ENCODE results near the gene LYG1. TPM values are rescaled to one million over a fixed set of nuclear protein-coding genes. Genes with fewer than 3 reads are reported as not detected.
"Not testable (repeated sequence)": the region's sequence is repeated elsewhere in the genome, so short reads cannot be mapped to it uniquely, and the experiment has no call there.

Gene LYG1
- total RNA-seq (2014; rRNA removed; shearing (Covaris generic)), result not detected in 2 replicates

DNA sequence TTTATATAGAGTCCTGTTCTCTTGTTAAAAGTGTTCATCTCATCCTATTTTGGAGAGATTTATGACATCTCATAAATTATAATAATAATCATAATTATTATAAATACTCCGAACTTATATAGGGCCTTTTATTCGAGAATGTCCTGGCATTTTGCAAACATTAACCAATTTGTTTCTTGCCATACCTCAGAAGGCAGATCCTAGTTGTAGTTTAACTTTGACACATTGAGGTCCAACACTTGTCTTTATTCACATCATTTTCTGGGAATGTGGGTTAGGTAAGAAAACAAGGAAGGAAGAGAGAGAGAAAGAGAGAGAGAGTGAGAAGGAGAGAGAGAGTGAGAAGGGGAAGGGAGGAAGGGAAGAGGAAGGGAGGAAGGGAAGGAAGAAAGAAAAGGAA, at the start of gene LYG1:
TSS of gene LYG1 (minus strand) at position 101 of the 400 bp plus-strand sequence. CDS start 5,527 bp downstream, outside the sequence.
- not testable (repeated sequence) for DNase-seq (ENCODE audit: low spot score)

DNA sequence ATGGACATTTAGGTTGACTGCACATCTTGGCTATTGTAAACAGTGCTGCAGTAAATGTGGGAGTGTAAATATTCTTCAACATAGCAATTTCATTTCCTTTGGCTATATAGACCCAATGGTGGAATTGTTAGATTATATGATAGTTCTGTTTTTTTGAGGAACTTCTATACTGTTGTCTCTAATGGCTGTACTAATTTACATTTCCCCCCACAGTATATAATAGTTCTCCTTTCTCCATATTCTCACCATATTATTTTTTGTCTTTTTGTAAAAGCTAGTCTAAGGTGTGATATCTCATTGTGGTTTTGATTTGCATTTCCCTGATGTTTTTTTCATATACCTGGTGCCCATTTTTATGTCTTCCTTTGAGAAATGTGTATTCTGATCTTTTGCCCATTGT, 49.2 kb upstream of the LYG1 start:
- DNase-seq (ENCODE audit: low spot score), result no peak

DNA sequence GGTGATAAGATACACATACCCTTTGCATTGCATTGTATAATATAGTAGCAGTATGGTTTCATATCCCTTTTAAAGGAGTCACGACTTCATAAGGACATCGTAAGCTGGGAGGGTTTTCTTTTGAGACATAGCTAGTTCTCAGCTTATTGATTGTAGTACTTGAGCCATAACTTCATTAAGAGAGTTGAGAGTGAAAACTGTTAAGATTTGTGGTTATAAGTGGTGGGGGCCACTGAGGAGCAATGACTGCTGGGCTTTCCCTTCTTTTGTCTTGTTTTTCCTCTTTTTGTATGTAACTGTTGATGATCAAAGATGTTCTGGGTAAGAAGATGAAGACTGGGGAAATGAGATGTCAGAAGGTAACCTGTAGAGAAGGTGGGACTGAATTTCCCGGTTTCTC, 47.2 kb upstream of the LYG1 start:
- no peak for DNase-seq (ENCODE audit: low spot score)

DNA sequence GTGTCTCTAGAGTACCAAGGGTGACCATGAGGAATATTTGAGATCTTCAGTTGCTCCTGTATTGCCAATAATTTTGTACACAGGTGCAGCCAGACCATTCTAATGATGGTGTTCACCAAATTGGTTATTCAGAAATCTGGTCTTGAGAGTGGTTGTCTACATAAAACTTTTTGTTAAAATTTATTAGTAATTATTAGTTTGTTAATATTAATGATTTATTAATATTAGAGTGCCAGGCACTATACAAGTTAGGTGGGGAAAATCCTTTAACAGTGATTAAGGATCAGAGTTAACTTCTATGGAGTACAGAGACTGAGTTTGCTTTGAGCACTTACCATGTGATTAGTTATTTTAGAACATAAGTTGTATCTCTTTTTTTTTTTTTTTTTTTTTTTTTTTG, 45.2 kb upstream of the LYG1 start:
- DNase-seq (ENCODE audit: low spot score), result no peak

DNA sequence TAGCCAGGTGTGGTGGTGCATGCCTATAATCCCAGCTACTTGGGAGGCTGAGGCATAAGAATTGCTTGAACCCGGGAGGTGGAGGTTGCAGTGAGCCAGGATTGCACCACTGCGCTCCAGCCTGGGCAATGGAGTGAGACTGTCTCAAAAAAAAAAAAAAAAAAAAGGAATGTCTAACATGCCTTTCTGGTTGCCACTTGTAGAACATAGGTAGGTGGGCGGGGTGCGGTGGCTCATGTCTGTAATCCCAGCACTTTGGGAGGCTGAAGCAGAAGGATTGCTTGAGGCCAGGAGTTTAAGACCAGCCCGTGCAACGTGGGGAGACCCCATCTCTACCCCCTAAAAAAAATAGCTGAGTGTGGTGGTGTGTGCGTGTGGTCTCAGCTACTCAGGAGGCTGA, 44.4 kb upstream of the LYG1 start:
- DNase-seq (ENCODE audit: low spot score), result not testable (repeated sequence)

DNA sequence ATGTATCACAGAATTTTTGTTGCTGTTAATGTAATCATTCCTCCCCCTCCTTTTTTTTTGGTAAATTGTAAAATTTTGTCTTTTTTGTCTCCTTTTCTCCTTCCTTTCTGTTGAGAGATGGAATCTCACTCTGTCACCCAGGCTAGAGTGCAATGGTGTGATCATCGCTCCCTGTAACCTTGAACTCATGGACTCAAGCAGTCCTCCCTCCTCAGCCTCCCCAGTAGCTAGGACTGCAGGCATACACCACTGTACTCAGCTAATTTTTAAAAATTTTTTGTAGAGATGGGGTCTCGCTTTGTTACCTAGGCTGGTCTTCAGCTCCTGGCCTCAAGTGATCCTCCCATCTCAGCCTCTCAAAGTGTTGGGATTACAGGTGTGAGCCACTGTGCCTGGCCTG, 41.5 kb upstream of the LYG1 start:
- no peak for DNase-seq (ENCODE audit: low spot score)

DNA sequence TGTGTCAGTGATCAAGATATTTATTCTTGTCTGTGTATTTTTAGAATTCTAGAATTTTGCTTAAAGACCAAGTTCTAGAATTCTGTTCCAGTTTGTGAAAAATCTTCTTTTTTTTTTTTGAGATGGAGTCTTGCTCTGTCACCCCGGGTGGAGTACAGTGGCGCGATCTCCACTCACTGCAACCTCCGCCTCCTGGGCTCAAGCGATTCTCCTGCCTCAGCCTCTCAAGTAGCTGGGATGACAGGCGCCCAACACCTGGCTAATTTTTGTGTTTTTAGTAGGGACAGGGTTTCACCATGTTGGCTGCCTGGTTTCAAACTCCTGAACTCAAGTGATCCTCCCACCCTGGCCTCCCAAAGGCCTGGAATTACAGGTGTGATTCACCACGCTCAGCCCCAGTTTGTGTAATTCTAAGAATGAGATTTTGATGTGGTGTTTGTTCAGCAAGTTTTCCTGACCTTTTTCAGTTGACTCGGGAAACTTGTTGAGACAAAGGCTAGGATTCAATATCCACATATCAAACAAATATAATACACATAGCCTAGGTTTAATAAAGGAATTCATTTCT, 39.8 kb upstream of the LYG1 start:
- DNase-seq (ENCODE audit: low spot score), result no peak

DNA sequence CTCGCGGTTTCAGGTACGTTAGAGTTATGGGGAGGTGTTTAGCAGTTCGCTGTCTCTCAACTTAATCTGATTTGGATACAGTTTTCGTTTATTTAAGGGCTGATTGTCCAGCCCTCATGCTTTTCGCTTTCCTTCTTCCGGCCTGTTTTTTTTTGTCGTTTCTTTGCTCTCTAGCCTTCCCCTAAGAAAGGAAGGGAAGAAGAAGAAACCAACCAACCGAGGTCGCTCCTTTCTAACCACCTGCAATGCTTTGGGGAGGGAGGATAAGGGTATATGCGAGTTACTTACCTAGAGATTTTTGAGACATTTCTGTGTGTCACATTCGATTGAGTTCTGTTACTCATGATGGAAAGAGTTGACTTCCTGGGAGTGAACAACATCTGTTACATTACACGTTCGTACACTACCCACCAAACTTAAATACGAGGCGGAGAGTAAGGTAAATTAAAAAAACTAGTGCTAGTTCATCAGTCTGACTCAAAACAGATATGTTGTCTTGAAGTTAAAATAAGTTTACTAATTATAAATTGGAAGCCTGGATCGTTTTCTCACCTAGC, 37.1 kb upstream of the LYG1 start:
- DNase-seq (ENCODE audit: low spot score), result no peak

DNA sequence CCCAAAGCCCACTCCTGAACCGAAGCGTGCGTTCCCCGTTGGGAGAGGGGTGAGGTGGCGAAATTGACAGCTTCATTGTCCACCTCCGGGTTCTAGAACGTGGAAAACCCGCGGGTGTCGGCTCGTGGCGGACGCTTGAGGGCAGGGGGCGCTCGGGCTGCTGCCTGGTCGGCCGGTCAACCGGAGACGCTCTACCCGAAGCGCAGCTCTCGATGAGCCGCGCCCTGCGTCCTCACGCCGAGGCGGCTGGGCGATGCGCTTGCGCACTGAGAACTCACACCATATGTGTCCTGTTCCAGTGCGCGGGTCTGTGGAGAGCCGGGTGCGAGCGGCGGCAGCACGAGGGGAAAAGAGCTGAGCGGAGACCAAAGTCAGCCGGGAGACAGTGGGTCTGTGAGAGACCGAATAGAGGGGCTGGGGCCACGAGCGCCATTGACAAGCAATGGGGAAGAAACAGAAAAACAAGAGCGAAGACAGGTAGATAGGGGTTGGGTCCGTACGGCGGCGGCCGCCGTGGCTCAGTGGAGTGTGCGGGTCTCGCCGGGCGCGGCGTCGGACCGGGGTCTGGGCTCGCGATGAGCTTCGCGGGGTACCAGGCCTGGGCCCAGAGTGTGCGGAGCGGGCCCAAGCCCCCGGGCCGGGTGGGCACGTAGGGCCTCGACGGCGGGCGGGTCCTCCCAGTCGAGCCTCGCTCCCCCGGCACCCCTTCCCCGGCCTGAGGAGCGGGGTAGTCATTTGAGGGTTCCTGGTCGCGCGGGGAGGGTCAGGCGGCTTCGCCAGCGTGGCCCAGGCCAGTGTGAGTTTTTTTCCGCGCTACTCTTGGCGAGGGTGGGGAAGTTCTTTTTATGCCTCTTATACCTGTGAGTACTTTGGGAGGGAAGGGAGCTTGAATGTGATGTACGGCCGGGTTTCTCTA, 36.4 kb upstream of the LYG1 start, which contains the start of gene EIF5B:
TSS of gene EIF5B (plus strand) at position 277 of the 916 bp plus-strand sequence. CDS start at position 443, 166 bp downstream.
- peak; percentile 92 for DNase-seq (ENCODE audit: low spot score)

DNA sequence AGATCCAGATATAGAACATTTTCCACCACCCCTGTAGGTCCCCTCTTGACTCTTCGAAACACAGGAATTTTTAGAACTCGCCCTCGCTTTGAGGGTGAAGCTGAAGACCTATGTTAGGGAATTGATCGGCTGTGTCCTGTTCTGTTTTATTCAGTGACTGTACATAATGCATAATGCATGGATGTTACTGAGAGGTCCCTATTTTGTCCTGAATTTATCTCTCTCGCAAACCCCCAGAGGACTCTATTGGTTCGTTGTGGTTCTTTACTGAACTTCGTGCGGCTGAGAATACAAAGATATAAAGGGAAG, 35.8 kb upstream of the LYG1 start:
- DNase-seq (ENCODE audit: low spot score), result no peak

DNA sequence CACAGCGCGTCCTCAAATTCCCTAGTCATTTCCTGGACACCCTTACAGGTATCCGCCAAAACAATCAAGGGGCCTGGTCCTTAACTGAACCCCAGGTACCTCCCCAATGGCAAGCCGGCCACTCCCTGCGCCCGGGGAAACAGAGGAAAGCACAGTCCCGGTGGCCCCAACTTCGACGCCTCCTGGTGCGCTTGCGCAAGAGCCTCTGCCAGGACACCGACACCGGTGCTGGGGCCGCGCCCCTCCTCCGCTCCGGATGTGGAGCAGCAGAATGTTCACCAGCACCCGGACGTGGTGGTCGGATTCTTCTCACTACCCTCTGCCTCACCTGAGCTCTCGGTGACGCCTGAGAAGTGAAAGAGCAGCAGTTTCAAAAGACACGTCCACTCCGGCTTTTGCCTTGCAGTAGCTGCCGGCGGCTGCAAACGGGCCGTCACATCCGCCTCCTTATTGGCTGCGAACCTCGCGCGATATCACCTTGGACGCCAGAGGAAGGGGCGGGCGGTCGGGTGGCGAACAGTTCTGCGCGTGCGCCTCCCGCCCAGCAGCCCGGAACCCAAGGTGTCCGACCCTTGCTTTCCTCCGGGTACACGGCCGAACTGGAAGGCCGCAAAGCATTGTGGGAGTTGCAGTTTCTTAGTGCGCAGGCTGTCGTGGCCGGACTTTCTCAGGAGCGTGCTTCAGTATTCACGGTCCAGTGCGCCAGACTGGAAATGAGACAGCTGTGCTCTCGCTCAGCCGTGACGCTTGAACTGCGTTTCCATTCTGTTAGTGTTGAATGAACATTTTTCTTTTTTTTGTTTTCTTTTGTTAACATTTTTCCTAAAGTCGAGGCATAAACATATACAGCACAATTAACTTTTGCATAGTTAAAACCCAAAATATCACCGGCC, 35.2 kb upstream of the LYG1 start, which contains the start of gene TXNDC9:
TSS of gene TXNDC9 (minus strand) at position 423 of the 893 bp plus-strand sequence. CDS start 3,123 bp downstream, outside the sequence.
- DNase-seq (ENCODE audit: low spot score), result peak; percentile 99

DNA sequence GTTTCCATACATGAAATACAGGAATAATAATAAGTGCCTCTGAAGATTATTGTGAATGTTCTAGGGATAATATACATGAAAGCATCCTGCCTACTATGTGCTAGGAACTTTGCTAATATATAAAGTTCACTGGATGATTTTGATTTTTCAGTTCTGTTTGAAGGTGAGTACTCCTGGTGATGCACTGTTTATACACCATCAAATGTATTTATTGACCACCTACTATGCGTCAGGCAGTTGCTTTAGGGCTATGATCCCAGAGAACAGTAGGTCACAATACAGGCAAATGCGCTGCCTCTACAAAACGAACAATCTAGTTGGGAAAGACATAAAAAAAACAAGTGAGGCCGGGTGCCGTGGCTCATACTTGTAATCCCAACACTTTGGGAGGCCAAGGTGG, 24.4 kb upstream of the LYG1 start:
- DNase-seq (ENCODE audit: low spot score), result no peak

DNA sequence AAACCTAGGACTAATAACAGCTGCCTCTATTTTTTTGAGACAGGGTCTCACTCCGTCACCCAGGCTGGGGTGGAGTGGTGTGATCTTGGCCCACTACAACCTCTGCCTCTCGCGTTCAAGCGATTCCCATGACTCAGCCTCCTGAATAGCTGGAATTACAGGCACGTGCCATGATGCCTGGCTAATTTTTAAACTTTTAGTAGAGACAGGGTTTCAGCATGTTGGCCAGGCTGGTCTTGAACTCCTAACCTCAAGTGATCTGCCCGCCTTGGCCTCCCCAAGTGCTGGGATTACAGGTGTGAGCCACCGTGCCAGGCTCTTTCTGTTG, 16.8 kb upstream of the LYG1 start:
- not testable (repeated sequence) for DNase-seq (ENCODE audit: low spot score)

DNA sequence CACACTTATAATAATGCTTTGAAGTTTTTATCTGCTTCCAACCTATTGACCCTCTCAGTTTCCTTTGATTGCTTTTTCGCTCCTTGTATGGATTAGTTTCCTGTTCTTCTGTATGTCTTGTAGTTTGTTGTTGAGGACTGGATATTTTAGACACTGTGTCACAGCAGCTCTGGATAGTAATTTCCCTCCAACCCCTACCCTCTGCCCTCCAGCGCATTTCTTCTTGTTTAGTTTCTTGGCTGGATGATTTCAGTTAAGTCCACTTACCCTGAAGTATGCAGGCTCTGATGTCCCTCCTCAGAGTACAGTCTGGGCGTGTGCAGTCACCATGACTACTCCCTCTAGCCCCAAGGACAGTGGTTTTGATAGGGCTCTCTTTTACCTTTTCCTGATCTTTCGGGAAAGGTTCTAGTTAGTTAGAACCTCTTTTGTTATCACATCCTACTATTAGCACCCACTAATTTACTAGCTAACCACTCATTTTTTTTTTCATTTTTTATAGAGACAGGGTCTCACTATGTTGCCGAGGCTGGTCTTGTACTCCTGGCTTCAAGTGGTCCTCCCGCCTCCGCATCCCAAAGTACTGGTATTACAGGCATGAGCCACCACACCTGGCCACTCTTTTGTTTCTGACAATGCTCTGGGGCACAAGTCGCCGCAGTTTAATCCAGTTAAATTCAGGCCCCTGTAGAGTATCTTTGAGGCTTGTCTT, 16.3 kb upstream of the LYG1 start:
- no peak for DNase-seq (ENCODE audit: low spot score)

DNA sequence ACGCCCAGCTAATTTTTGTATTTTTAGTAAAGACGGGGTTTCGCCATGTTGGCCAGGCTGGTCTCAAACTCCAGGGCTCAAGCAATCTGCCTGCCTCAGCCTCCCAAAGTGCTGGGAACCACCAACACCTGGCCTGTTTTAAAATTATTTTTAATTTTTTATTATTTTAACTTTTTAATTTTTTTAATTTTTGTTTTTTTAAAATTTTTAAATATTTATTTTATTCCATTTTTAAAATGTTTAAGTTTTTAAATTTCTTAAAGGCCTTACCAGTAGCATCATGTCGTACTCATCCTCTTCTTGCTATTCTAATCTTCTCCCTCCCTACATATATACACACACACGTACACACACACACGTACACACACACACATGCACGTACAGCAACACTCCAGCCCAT, 1.4 kb downstream of the LYG1 start:
- DNase-seq (ENCODE audit: low spot score), result no peak

DNA sequence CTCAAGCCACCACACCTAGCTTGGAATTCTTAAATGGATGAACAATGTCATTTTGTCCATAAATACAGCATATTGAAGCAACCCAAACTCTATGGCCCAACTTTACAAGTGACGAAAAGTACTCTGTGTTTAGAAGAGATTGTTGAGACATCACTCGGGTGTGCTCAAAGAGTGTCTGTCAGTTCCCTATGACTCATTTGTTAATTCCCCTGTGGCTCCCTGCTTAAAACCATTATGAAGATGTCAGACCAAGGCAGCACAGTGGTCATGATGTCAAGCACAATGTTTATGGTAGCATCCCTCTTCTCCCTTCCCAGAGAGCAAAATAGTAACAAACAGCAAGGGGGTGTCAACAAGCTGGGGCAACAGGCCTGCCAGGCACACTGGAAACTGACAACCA, 3.0 kb downstream of the LYG1 start:
- DNase-seq (ENCODE audit: low spot score), result no peak

DNA sequence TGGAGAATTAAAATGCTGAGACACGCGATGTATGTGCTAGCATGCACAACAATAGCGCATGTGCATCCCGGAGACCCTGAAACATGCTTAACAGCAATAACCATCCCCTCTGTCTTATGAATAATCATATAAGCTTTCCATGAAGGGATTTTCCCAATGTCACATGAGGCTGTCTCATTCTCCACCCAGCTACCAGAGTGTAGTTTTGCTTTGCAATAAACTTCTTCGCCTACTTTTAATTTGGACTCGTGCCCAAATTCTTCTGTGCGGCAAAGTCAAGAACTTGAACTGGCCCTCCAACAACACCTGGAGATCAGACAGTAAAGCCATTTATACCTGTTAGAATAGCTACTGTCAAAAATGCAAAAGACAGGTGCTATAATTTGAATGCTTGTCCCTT, 15.5 kb downstream of the LYG1 start:
- peak; percentile 3 for DNase-seq (ENCODE audit: low spot score)

DNA sequence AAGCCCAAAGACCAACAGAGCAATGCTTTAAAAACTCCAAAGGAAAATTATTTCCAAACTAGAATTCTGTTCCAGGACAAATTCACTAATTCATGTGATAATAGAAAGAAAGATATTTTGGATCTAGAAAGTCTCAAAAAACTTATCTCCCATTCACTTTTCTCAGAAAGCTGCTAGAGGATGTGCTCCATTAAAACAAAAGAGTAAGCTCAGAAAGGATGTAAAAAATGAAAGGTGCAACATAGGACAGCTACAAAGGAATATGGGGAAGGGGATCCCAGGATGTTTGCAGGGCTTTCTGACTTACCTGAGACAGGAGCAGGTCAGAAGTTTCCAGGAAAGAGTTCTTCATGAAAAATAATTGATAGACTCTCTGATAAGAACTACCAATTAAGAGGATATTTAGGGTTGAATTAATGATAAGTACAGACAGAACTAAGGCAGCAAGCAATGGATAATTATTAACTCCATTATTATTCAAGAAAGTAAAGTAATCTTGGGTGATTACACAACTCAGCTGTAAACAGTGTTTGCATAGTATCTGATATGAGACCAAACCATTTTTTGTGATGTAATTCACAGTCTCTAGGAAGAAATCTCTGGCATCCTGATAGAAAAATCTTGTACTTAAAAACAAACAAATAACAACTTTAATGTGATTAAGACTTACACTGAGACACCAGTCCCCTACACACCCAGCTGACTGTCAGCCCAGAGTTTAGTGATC, 20.9 kb downstream of the LYG1 start:
- no peak for DNase-seq (ENCODE audit: low spot score)

DNA sequence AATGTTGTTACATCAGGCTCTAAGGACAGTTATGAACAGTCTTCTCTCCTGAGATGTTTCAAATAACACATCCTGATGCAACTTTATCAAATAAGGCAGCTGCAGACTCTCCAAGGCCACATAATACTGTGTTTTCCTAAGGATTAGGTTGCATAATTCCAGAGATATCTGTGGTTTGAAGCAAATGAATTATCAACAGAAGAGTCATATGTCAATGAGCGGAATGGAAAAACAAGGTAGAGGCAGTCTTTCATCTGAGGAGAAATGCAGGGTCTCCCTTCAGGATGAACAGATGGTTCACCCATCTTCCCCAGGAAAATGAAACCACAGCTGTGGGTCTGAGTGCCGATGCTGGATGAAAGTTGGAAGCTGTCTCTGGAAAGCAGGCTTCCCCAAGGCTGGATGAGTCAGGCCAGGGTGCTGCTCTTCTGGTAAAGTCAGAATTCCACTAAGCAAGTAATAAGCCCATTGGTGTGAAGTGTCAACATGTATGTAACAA, 22.2 kb downstream of the LYG1 start:
- DNase-seq (ENCODE audit: low spot score), result peak; percentile 84

DNA sequence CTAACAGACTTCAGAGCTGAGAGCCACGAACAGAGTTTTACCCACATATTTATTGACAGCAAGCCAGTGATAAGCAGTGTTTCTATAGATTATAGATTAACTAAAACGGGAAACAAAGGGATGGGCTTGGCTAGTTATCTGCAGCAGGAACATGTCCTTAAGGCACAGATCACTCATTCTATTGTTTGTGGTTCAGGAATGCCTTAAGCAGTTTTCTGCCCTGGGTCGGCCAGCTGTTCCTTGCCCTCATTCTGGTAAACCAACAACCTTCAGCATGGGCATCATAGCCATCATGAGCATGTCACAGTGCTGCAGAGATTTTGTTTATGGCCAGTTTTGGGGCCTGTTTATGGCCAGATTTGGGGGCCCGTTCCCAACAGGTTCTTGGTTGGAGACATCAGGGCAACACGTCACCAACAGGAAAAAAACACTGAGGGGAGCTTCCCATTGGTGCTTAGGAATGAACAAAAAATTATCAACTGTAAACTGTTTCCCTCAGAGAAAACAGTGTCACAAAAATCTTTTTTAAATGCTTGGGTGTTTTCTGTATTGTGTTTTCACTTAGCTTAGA, 22.7 kb downstream of the LYG1 start:
- not testable (repeated sequence) for DNase-seq (ENCODE audit: low spot score)

Data from A172 (cell line).